Measurements from ENCODE around the gene ETV7. TPM values are rescaled to one million over a fixed set of nuclear protein-coding genes. Genes with fewer than 3 reads are reported as not detected.

Gene ETV7
- total RNA-seq, 6 experiments from 2014 or later: 0.20 to 0.32 (median 0.24) TPM; not detected in 2

DNA sequence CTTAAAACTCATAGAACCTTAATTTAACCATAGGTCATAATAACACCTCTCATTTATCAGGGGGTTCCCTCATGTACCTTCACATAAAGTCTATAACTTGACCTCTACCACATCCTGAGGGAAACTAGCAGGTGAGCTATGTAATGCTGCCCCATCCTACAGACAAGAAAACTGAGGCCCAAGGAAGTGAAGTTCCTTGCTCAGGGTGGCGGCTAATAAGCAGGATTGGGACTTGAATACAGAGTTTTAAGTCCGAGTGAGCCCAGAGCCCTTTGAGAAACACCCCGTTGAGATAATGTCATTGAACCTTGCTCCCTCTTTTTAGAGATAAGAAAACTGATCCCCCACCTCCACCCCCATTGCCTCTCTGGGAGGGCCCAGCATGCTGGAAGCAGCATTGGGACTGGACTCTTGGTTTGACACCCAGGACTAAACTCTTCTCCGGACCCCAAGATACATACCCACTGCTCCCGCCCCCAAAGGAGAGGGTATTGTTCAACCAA is 51.2 kb downstream of the ETV7 start:
- no peak for DNase-seq
- no peaks in the 10 kb centered on the region for H3K36me3 Mint-ChIP-seq (ENCODE audit: low read depth)
- peaks cover 23% of the 10 kb centered on the region for H3K4me1 Mint-ChIP-seq (ENCODE audit: low read depth)
- H3K27me3 Mint-ChIP-seq (ENCODE audit: insufficient read depth): peaks cover 76% of the 10 kb centered on the region
- no peaks in the 10 kb centered on the region for H3K9me3 Mint-ChIP-seq
- H3K27ac Mint-ChIP-seq: no peak overlapping the region
- TF ChIP-seq, protein P1, sequence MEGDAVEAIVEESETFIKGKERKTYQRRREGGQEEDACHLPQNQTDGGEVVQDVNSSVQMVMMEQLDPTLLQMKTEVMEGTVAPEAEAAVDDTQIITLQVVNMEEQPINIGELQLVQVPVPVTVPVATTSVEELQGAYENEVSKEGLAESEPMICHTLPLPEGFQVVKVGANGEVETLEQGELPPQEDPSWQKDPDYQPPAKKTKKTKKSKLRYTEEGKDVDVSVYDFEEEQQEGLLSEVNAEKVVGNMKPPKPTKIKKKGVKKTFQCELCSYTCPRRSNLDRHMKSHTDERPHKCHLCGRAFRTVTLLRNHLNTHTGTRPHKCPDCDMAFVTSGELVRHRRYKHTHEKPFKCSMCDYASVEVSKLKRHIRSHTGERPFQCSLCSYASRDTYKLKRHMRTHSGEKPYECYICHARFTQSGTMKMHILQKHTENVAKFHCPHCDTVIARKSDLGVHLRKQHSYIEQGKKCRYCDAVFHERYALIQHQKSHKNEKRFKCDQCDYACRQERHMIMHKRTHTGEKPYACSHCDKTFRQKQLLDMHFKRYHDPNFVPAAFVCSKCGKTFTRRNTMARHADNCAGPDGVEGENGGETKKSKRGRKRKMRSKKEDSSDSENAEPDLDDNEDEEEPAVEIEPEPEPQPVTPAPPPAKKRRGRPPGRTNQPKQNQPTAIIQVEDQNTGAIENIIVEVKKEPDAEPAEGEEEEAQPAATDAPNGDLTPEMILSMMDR (IDR thresholded peaks at IDR 0.05): no peak
- H3K4me3 Mint-ChIP-seq: no peak overlapping the region

DNA sequence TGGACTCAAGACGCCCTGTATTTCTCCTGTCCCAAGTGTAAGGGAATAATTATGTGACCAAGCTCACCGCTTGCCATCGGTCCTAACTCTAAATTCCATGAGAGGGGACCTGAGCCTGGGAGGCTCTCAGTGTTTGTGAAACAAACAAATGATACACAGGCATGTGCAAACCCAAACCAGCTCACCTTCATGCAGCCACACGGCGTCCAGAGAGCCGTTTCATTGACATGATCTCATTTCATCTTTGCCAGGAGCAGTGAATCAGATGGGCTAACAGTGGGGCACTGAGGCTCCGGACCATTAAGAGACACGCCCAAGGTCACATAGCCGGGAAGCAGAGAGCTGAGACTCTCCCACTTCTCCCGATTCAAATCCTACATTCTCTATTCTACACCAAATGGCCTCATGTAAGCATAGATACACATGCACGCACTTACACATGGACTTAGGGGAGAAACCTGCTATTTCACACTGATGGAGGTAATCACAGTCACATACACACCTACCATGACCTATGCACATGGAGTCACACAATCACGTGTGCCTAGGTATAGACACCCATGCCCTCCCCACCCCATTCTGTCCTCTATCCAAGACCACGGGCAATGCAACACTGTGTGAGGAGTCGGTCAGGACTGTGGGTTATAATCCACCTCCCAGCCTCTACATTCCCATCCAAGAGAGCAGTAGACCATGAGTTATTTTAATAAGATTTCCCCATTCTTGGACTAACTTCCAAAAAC is 51.8 kb downstream of the ETV7 start:
- no peak overlapping the region for H3K4me3 Mint-ChIP-seq
- H3K27ac Mint-ChIP-seq: no peak overlapping the region

DNA sequence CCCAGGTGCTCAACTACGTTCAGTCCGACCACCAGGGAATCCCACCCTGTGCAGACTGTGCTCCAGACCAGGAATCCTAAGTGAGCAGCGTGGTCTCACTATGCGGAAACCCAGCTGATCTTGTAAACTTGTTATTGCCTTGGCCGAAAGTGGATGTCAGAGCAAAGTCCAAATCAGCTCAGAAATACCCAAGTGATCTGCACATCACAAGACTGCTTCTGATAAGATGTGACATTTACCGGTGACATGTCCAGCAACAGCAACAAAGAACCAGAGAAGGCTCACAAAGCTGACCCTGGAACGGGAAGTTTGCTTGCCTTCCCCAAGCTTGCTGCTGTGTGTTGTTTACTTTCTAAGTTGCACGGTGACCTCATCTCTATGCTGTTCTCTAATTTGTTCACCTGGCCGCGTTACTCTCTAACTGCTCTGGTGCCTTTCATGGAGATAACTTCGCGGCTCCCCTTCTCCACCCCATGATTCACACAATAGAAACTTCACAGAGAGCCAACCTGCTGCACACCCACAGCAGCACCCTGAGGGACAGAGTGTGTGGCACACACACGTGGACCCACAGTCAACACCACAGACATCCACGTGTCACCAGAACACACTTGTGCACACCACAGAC is 52.5 kb downstream of the ETV7 start:
- H3K9me3 Mint-ChIP-seq: no peaks in the 10 kb centered on the region
- no peak overlapping the region for H3K4me3 Mint-ChIP-seq
- H3K4me1 Mint-ChIP-seq (ENCODE audit: low read depth): peaks cover 12% of the 10 kb centered on the region
- peaks cover 71% of the 10 kb centered on the region for H3K27me3 Mint-ChIP-seq (ENCODE audit: insufficient read depth)
- H3K36me3 Mint-ChIP-seq (ENCODE audit: low read depth): no peaks in the 10 kb centered on the region
- TF ChIP-seq, protein P1 (IDR thresholded peaks at IDR 0.05): no peak
- no peak for DNase-seq
- H3K27ac Mint-ChIP-seq: no peak overlapping the region

More for the DNA sequence above, 51.8 kb downstream of the ETV7 start:
- peaks cover 19% of the 10 kb centered on the region for H3K4me1 Mint-ChIP-seq (ENCODE audit: low read depth)
- DNase-seq: no peak
- H3K27me3 Mint-ChIP-seq (ENCODE audit: insufficient read depth): peaks cover 74% of the 10 kb centered on the region
- no peaks in the 10 kb centered on the region for H3K36me3 Mint-ChIP-seq (ENCODE audit: low read depth)
- H3K9me3 Mint-ChIP-seq: no peaks in the 10 kb centered on the region
- TF ChIP-seq, protein P1 (IDR thresholded peaks at IDR 0.05): no peak

DNA sequence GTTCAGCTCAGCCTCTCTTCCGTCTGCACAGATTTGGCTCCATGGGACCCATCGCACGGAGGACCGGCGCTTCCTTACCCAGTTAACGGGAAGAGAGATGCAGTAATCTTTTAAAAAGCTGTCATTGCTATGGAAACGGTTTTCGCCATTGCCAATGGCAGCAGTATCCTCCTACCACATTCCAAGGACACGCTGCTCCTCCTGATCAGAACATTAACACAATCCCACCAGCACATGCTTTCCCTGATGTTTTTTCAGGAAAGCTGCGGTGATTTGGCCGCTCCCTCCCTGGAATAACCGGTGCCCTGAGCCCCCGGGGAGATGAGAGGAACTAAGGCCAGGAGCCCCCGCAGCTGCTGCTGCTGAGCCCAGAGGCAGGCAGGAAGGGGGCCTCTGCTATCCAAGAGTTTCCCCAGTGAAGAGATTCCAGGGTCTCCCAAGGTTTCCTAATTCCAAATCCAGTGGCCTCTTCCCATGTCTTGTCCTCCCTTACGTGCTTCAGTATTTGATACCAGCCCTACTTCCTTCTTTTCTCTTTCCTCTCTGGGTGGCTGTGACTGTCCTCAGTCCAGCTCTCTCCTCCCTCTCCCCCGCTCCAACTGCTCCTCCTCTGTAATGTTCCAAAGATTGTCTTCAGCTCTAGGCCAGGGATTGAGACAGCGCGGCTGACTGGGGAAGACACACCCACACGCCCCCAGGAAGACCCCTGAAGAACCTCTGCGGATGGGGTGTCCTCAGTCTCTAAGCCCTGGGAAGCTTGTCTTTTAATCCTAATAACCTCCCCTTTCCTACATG is 53.3 kb downstream of the ETV7 start:
- no peak for DNase-seq
- Mint-ChIP-seq H3K9me3 (no peaks in the 10 kb centered on the region), H3K27ac (no peak overlapping the region), H3K36me3 (ENCODE audit: low read depth) (no peaks in the 10 kb centered on the region), H3K4me1 (ENCODE audit: low read depth) (peaks cover 11% of the 10 kb centered on the region; the same call in 1 of the 2 replicates), H3K27me3 (ENCODE audit: insufficient read depth) (peaks cover 68% of the 10 kb centered on the region), H3K4me3 (no peak overlapping the region)
- TF ChIP-seq, protein P1 (IDR thresholded peaks at IDR 0.05): no peak

DNA sequence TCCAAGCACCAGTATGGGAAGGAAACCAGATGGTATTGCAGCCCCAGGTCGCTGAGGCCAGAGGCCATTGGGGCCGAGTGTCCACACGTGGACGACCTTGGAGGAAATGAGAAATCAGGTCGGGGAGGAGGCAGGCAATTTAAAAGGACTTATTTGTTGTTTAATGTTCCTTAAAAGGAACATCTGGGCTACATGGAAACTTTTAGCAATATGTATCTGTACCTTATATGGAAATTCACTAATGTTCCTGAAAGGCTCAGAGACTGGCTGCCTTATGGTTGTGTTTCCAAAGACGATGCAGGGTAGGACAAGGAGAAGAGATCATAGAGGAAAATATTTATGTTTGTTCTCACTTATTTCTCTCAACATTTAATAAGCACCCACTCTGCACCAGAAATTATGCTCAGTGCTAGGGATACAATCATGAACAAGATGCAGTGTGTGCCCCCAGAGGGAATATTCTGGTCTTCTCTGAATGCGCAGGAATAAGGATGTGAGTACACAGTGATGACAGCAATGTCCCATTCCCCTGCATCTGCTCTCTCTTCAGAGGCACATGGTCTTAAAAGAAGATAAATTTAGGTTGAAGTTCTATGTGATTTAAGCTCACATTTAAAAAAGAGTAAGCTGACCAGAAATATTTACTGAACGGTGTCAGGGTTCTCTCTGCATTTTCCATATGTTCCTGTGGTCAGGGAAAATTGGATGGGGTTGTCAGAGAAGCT is 54.1 kb downstream of the ETV7 start:
- TF ChIP-seq, protein P1 (IDR thresholded peaks at IDR 0.05): no peak
- peaks cover 11% of the 10 kb centered on the region; the same call in 1 of the 2 replicates for H3K4me1 Mint-ChIP-seq (ENCODE audit: low read depth)

More for the DNA sequence above, 54.1 kb downstream of the ETV7 start:
- no peak overlapping the region for H3K27ac Mint-ChIP-seq
- H3K27me3 Mint-ChIP-seq (ENCODE audit: insufficient read depth): peaks cover 72% of the 10 kb centered on the region
- H3K4me3 Mint-ChIP-seq: no peak overlapping the region
- H3K9me3 Mint-ChIP-seq: no peaks in the 10 kb centered on the region
- no peak for DNase-seq
- H3K36me3 Mint-ChIP-seq (ENCODE audit: low read depth): no peaks in the 10 kb centered on the region
